ENCODE results near the gene RAB26. TPM values are rescaled to one million over a fixed set of nuclear protein-coding genes. Genes with fewer than 3 reads are reported as not detected.
"Not testable (repeated sequence)": the region's sequence is repeated elsewhere in the genome, so short reads cannot be mapped to it uniquely, and the experiment has no call there.

Gene RAB26
- total RNA-seq, 8 experiments from 2014 or later: 3.3 to 22.2 (median 5.2) TPM

DNA sequence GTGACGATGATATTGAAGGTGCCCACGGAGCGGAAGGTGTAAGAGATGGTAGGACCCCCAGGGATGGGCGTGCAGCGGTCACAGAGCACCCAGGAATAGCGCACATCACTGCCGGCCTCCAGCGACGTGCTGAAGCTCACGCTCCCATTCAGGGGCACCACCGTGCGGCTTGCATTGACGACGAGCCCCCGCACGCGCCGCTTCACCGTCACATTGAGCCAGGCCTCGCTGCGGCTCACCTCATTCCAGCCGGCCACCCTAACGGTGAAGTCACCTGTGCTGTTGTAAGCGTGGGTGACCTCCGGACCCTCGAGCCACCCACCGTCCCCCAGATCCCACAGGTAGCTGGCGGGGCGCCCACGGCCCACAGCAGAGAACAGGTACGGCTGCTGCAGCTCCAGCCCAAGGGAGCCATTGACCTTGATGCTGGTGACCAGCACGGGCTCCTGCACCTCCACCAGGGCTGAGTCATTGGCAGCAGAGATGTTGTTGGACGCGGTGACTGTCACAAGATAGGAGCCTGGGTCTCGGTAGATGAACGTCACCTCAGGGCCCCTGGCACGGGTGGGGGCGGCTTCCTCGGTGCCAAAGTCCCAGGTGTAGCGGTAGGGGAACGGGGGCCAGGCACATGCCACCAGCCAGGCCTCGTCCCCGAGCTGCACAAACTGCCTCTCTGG lies 38.0 kb upstream of the RAB26 start:
- H3K27ac ChIP-seq; H3K4me1 ChIP-seq (replicated peaks in 1 of 2); H3K4me3 ChIP-seq; in situ Hi-C loops (cut with MboI; ENCODE audit: low pct_unique_long_range_greater_than_20kb in 2 of 9, low sequenced_read_pairs in 9 of 9, unreplicated experiment in 9 of 9): not testable (repeated sequence)
- 80% methylated on average over 2 of the region's 43 CpGs; no CpG with 5 or more reads in 9 of the 10 experiments for WGBS, 10 experiments
- ATAC-seq (replicated peaks in 6 of 8): peak in 4 of 8 experiments; percentile 21 to 33 (median 23)

DNA sequence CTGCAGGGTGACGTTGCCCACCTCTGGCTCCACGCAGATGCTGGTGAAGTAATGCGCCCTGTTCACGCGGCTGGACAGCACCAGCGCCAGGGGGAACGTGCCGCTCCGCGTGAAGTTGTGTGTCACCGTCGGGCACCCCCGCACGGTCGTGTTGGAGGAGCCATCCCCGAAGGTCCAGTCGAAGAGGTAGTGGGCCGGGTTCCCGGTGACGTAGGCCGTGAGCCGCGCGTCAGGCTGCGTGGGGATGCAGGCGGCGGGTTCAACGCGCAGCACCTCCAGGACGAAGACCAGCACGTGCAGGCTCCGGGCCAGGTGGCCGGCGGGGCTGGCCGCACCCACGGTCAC lies 37.4 kb upstream of the RAB26 start:
- 90 to 100% methylated on average over 2 to 8 of the region's 36 CpGs; no CpG with 5 or more reads in 8 of the 10 experiments for WGBS, 10 experiments
- H3K27ac ChIP-seq: not testable (repeated sequence)

DNA sequence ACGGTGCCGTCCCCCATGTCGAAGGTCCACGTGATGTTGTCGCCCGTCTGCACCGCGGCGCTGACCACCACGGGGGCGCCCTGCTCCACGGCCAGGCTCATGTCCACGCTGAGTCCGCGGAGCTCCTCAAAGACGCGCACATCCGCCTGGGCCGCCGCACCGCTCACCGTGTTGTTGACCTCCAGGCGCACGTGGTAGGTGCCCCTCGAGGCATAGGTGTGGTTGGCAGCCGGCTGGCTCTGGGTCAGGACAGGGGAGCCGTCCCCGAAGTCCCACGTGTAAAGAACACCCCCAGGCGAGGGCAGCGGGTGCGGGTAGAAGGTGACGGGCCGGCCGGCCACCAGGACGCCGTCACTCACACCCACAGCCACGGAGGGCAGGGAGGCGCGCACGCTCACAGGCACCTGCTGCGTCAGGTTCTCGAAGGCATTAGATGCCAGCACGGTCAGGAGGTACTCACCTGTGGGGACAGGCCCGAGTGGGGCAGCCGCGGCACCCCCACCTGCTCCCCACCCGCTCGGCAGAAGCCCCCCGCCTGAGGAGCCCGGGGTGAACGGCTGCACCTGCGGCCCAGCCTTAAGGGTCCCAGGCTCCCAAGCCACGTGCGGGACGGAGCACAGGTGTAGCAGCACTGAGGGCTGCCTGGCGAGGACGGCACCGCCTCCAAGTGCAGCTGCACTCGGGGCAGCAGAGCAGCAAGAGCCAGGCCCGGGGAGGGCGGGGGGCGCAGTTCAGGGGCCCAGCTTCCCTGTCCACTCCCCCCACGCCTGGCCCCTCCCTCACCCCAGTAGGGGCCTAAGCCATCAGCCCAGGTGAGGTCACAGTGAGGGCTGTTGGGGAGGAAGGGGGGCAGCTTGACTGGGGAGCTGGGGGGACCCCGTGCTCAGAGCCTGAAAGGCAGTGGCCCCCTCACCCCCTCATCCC lies 36.8 kb upstream of the RAB26 start:
- H3K4me3 ChIP-seq; H3K4me1 ChIP-seq (replicated peaks in 1 of 2); in situ Hi-C loops (cut with MboI; ENCODE audit: low pct_unique_long_range_greater_than_20kb in 2 of 9, low sequenced_read_pairs in 9 of 9, unreplicated experiment in 9 of 9); H3K27ac ChIP-seq: not testable (repeated sequence)
- WGBS, 10 experiments: 93 to 100% (median 96%) methylated on average over 1 to 16 of the region's 65 CpGs; no CpG with 5 or more reads in 7 of the 10 experiments
- ATAC-seq (replicated peaks in 6 of 8): peak in 4 of 8 experiments; percentile 22 to 34 (median 31)

More for the DNA sequence above, 37.4 kb upstream of the RAB26 start:
- H3K4me3 ChIP-seq; H3K4me1 ChIP-seq (replicated peaks in 1 of 2); in situ Hi-C loops (cut with MboI; ENCODE audit: low pct_unique_long_range_greater_than_20kb in 2 of 9, low sequenced_read_pairs in 9 of 9, unreplicated experiment in 9 of 9): not testable (repeated sequence)
- ATAC-seq (replicated peaks in 6 of 8): peak in 4 of 8 experiments; percentile 9 to 27 (median 20)

DNA sequence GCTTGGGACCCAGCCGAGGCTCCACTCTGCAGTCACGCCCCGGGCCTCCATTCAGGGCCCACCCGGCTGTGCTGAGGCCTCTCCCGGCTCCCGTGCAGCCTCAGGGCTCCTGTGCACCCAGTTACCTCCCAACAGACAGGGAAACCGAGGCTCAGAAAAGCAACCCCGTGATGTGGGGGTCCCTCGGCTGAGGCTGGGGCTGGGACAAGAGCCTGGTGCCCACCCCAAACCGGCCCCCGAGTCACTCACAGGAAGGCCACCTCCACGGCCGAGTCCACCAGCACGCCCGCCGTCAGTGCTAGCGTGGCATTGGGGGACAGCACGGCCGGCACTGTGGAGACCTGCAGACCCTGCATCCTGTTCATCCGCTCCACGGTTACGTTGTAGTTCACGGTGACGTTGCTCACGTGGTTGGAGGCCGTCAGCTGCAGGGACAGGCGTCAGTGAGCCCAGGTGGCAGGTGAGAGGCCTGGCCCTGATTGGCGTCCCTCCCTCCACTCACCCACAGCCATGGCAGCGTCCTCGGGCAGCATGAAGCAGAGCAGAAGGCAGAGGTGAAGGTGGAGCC lies 35.8 kb upstream of the RAB26 start:
- in situ Hi-C loops (cut with MboI; ENCODE audit: low pct_unique_long_range_greater_than_20kb in 2 of 9, low sequenced_read_pairs in 9 of 9, unreplicated experiment in 9 of 9); H3K4me1 ChIP-seq (replicated peaks in 1 of 2); H3K4me3 ChIP-seq; ATAC-seq (replicated peaks in 6 of 8); H3K27ac ChIP-seq: not testable (repeated sequence)
- 90% methylated on average over 6 of the region's 30 CpGs; no CpG with 5 or more reads in 9 of the 10 experiments for WGBS, 10 experiments

DNA sequence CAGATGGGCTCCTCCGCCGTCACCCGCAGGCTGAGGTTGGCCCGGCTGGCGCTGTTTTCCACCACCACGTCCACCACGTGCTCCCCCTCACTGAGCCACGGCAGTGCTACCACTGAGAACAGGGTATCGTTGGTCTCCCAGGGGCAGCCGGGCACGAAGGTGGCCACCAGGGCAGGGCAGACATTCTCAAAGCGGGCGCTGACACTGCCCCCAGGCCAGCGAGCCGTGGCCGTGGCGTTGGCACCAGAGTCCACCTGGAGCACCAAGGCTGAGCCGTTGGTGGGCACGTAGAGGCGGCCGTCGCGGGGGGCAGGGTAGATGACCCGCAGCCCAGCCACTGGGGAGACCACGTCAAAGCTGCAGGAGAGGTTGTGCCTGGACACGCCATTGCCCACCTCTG lies 34.2 kb upstream of the RAB26 start:
- WGBS, 10 experiments: no CpG with 5 or more reads among the region's 26 CpGs
- H3K27ac ChIP-seq; in situ Hi-C loops (cut with MboI; ENCODE audit: low pct_unique_long_range_greater_than_20kb in 2 of 9, low sequenced_read_pairs in 9 of 9, unreplicated experiment in 9 of 9); H3K4me1 ChIP-seq (replicated peaks in 1 of 2); H3K4me3 ChIP-seq; ATAC-seq (replicated peaks in 6 of 8): not testable (repeated sequence)

DNA sequence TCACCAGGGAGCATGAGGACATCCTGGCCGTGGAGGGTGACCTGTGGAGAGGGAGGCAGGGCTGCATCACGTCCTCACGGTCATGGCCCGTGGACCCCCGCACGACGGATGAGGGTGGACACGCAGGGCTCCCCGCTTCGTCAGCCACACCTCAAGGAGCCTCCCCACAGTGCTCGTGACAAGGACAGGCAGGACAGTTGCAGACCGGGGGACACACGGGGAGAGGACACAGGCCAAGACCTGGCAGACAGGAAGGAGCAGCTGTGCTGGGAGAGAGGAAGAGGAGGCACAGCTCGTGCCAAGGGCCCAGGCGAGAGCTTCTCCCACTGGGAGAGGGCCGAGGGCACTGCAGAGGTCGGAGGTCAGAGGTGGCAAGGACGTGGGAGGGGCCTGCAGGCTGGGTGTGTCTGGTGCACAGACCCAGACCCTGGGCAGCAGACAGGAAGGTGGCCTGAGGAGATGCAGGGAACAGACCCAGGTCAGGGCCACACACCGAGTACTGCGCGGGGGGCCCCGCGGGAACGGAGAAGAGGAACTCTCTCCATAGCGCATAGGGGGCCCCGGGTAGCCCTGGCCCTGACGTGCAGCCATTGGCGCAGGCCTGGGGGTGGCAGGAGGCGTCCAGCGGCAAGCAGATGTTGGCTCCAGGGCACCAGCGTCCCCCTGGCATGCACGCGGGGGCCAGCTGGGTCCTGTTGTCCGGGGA lies 33.4 kb upstream of the RAB26 start:
- WGBS, 10 experiments: 92% methylated on average over 5 of the region's 34 CpGs; no CpG with 5 or more reads in 9 of the 10 experiments
- in situ Hi-C loops (cut with MboI; ENCODE audit: low pct_unique_long_range_greater_than_20kb in 2 of 9, low sequenced_read_pairs in 9 of 9, unreplicated experiment in 9 of 9); ATAC-seq (replicated peaks in 6 of 8): not testable (repeated sequence)

DNA sequence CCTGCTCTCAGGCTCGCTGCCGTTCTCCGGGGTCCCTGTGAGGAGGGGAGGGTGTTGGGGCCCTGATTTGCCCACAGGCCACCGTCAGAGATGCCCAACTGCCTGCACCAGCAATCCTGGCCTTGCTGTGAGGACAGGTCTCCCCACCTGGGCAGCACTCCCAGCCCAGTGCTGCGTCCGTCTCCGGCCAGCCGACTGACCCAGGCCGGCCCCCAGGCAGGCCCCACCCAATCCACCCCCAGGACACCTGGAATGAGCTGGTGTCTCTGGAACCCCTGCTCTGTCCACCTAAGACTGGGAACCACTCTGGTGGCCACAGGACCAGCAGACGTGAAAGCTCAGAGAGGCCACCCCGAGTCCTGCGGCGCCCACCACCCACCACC lies 32.8 kb upstream of the RAB26 start:
- in situ Hi-C loops (cut with MboI; ENCODE audit: low pct_unique_long_range_greater_than_20kb in 2 of 9, low sequenced_read_pairs in 9 of 9, unreplicated experiment in 9 of 9): no loop called here
- no peak overlapping the region for H3K27ac ChIP-seq
- WGBS, 10 experiments: no CpG with 5 or more reads among the region's 13 CpGs
- ATAC-seq (replicated peaks in 6 of 8): no peak
- H3K4me1 ChIP-seq (replicated peaks in 1 of 2): no peaks in the 10 kb centered on the region
- H3K4me3 ChIP-seq: no peak overlapping the region

More for the DNA sequence above, 33.4 kb upstream of the RAB26 start:
- H3K4me3 ChIP-seq; H3K4me1 ChIP-seq (replicated peaks in 1 of 2); H3K27ac ChIP-seq: not testable (repeated sequence)

DNA sequence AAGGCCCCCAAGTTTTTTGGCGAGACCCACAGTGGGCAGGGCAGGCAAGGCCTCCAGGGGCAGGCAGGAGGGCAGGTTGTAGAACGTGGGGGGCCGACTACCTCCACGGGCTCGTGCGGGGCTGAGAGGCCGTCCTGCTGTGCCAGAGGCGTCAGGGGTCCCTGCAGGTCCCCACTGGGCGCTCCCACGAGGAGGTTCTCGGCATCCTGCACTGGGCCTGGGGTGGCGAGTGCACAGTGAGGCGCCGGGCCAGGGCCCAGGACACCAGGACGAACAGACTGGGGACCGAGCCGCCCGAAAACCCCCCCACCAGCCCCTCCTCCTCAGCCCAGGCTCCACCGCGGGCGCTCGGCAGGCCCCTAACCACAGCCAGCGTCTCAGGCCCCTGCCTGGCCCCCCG lies 32.0 kb upstream of the RAB26 start:
- ATAC-seq (replicated peaks in 6 of 8); in situ Hi-C loops (cut with MboI; ENCODE audit: low pct_unique_long_range_greater_than_20kb in 2 of 9, low sequenced_read_pairs in 9 of 9, unreplicated experiment in 9 of 9): not testable (repeated sequence)
- no CpG with 5 or more reads among the region's 24 CpGs for WGBS, 10 experiments

DNA sequence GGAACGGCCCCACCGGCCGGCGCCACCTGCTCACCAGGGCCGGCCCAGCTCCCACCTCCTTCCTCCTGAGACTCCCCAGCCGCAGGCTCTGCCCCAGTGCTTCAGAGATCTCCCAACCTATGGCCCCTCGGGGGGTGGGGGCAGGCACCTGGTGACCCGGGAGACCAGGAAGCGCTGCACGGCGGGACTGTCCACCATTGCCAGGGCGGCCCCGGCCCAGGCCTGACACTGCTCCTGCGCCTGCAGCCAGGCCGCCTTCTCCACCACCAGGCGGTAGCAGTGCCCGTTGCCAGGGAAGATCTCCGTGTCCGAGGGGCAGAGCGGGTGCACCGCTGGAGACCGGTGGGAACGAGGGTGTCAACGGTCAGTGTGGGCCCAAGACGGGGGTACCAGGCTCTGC lies 31.1 kb upstream of the RAB26 start:
- H3K4me3 ChIP-seq; ATAC-seq (replicated peaks in 6 of 8); in situ Hi-C loops (cut with MboI; ENCODE audit: low pct_unique_long_range_greater_than_20kb in 2 of 9, low sequenced_read_pairs in 9 of 9, unreplicated experiment in 9 of 9); H3K27ac ChIP-seq; H3K4me1 ChIP-seq (replicated peaks in 1 of 2): not testable (repeated sequence)
- WGBS, 10 experiments: no CpG with 5 or more reads among the region's 25 CpGs

More for the DNA sequence above, 32.0 kb upstream of the RAB26 start:
- not testable (repeated sequence) for H3K4me1 ChIP-seq (replicated peaks in 1 of 2); H3K4me3 ChIP-seq; H3K27ac ChIP-seq

DNA sequence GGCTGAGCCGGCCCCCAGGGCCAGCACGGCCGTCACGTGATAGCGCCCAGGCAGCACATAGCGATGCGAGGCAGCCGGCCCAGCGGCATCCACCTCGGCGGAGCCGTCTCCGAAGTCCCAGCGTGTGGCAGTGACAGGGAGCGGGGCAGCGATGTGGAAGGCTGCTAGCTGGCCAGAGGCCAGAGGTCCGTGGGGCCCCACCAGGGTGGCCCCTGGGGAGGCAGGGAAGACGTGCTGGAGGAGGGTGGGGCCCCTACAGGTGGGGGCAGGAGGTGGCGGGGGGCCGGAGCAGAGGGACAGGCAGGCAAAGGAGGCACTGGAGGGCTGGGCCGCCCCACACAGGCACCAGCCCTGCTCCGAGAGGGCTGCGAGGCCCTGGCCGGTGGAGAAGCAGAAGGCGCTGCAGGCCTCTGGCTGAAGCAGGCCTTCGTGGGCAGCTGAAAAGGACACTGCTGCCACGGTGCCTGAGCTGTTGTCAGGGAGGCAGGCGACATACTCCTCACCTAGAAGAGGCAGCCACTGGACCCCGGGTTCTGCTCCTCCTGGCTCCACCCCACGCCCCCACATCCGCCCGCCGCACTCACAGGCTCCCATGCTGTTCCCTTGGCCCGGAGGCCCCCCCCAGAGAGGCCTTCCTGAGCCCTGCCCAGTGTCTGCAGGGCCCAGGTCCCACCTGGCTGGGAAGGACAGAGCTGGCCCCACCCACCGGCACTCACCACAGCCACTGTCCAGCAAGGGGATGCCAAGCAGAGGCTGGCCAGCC lies 30.3 kb upstream of the RAB26 start:
- H3K27ac ChIP-seq; H3K4me1 ChIP-seq (replicated peaks in 1 of 2); ATAC-seq (replicated peaks in 6 of 8); H3K4me3 ChIP-seq; in situ Hi-C loops (cut with MboI; ENCODE audit: low pct_unique_long_range_greater_than_20kb in 2 of 9, low sequenced_read_pairs in 9 of 9, unreplicated experiment in 9 of 9): not testable (repeated sequence)
- no CpG with 5 or more reads among the region's 35 CpGs for WGBS, 10 experiments

DNA sequence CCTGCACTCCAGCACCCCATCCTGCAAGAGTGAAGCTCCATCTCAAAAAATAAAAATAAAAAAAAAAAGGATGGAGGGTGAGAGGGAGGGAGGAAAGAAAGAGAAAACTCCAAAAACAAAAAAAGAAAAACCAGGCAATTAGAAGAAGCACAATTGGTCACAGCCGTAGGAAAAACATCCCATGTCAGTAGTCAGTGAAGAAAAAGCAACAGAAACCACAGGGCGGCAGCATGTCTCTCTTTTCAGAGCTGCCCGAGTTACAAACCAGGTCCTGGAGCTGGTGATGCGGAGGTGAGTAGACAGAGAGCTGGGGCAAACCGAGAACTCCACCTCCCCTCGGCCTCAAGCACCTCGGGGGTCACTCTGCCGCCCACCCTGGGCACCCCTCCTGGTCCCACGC lies 27.1 kb upstream of the RAB26 start:
- 10 to 80% (median 37%) methylated on average over 1 to 6 of the region's 9 CpGs; no CpG with 5 or more reads in 3 of the 10 experiments for WGBS, 10 experiments
- not testable (repeated sequence) for H3K27ac ChIP-seq
- peak in 2 of 8 experiments; percentile 33 to 40 for ATAC-seq (replicated peaks in 6 of 8)

DNA sequence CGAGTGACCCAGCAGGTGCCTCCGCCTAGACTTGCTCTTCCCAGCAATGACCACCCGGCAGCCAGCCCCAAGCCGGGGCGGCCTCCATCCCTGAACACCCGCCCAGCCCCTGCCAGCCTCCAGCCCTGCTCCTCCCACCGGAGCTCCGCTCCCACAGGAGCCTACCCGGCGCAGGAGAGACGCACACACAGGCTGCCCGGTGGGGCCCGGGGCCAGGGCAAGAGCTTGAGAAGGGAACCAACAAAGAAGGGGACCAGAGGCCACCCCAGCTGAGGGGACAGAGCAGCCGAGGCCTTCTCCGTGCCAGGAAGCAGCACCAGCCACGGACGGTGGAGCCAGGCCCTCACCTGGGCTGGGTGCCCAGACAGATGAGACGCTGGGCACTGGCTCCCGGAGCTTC lies 26.6 kb upstream of the RAB26 start:
- WGBS, 10 experiments: no CpG with 5 or more reads among the region's 19 CpGs
- no peak overlapping the region for H3K4me3 ChIP-seq
- ATAC-seq (replicated peaks in 6 of 8): peak in 2 of 8 experiments; percentile 3 to 4
- H3K4me1 ChIP-seq (replicated peaks in 1 of 2): peaks cover 28 to 39% of the 10 kb centered on the region in 2 donors
- no peak overlapping the region for H3K27ac ChIP-seq
- in situ Hi-C loops (cut with MboI; ENCODE audit: low pct_unique_long_range_greater_than_20kb in 2 of 9, low sequenced_read_pairs in 9 of 9, unreplicated experiment in 9 of 9): no loop called here

More for the DNA sequence above, 27.1 kb upstream of the RAB26 start:
- H3K4me3 ChIP-seq; in situ Hi-C loops (cut with MboI; ENCODE audit: low pct_unique_long_range_greater_than_20kb in 2 of 9, low sequenced_read_pairs in 9 of 9, unreplicated experiment in 9 of 9): not testable (repeated sequence)
- peaks cover 26 to 34% of the 10 kb centered on the region in 2 donors for H3K4me1 ChIP-seq (replicated peaks in 1 of 2)

All from motor neuron (in vitro differentiated cells).